DND-41 (cell line): ENCODE measurements around the gene SCUBE1.

ENCODE experiments used
- ATAC-seq: fragments of 200-7000 bp; cut with Tn5 transposase; 3 replicates; pipeline ENCODE4 v1.9.1; 2021; ENCODE audit warnings: low read depth; ENCODE audit not compliant: insufficient read depth
- DNase-seq: peaks from one replicate; pipeline ENCODE4 v3.0.0-alpha.2; 2020
- H2AFZ ChIP-seq: 2 replicates; pipeline ENCODE4 v1.6.0; 2012; ENCODE audit warnings: low read depth, low read length
- H3K27ac ChIP-seq: 2 replicates; pipeline ENCODE4 v1.5.1; 2012; ENCODE audit warnings: low read length, inconsistent platforms
- H3K27me3 ChIP-seq: fragments of 200-600 bp; sonication (generic); 2 replicates; pipeline ENCODE4 v1.6.0; 2012; ENCODE audit warnings: low read length, mild to moderate bottlenecking, inconsistent platforms; ENCODE audit not compliant: insufficient read depth, poor library complexity
- H3K36me3 ChIP-seq: 2 replicates; pipeline ENCODE4 v1.5.1; 2012; ENCODE audit warnings: low read length, inconsistent platforms; ENCODE audit not compliant: insufficient read depth
- H3K4me1 ChIP-seq: 2 replicates; pipeline ENCODE4 v1.5.1; 2012; ENCODE audit warnings: mild to moderate bottlenecking, low read length; ENCODE audit not compliant: insufficient read depth
- H3K4me2 ChIP-seq: 2 replicates; pipeline ENCODE4 v1.6.0; 2012; ENCODE audit warnings: mild to moderate bottlenecking, moderate library complexity, low read length, inconsistent platforms; ENCODE audit not compliant: insufficient read depth
- H3K4me3 ChIP-seq, 2 experiments: fragments of 200-600 bp in 1 of 2; shearing (Covaris generic) in 1 of 2; 2 replicates each; pipeline ENCODE4 v1.5.1; 2012 to 2016; ENCODE audit warnings: inconsistent platforms in 2 of 2, low read length in 2 of 2, mild to moderate bottlenecking in 2 of 2, low read depth in 1 of 2, moderate library complexity in 1 of 2
- H3K79me2 ChIP-seq: 2 replicates; pipeline ENCODE4 v1.6.0; 2012; ENCODE audit warnings: low read length, inconsistent platforms; ENCODE audit not compliant: insufficient read depth
- H3K9ac ChIP-seq: 2 replicates; pipeline ENCODE4 v1.6.0; 2012; ENCODE audit warnings: low read depth, mild to moderate bottlenecking, inconsistent platforms, low read length, moderate library complexity
- H3K9me3 ChIP-seq: 2 replicates; pipeline ENCODE4 v1.5.1; 2012; ENCODE audit warnings: low read length, moderate library complexity, mild to moderate bottlenecking, inconsistent platforms; ENCODE audit not compliant: insufficient read depth, severe bottlenecking
- H4K20me1 ChIP-seq: 2 replicates; pipeline ENCODE4 v1.6.0; 2012; ENCODE audit warnings: low read length; ENCODE audit not compliant: insufficient read depth
- EZH2 ChIP-seq: IDR thresholded peaks from 3 replicates; pipeline ENCODE4 v1.6.1; 2012; ENCODE audit warnings: borderline replicate concordance, low read depth, mild to moderate bottlenecking, moderate library complexity, low read length, inconsistent platforms; ENCODE audit not compliant: severe bottlenecking
- TF ChIP-seq, protein P1 (sequence below): IDR thresholded peaks from 2 replicates; pipeline ENCODE4 v1.5.1; 2012; ENCODE audit warnings: borderline replicate concordance, low read length, moderate library complexity, mild to moderate bottlenecking; ENCODE audit not compliant: poor library complexity, severe bottlenecking; ENCODE audit errors: extremely low read depth

Gene SCUBE1

GRCh38 chr22:43326331-43327156 lies 16.6 kb downstream of the SCUBE1 start:
- Histone ChIP-seq H3K27me3 (peaks cover 5% of the 10 kb centered on the region), H3K4me2 (no peak overlapping the region), H3K36me3 (no peaks in the 10 kb centered on the region), H2AFZ (no peak overlapping the region), H3K27ac (no peak overlapping the region), H3K9ac (no peak overlapping the region), H3K4me1 (no peaks in the 10 kb centered on the region), H3K79me2 (no peaks in the 10 kb centered on the region), H4K20me1 (no peaks in the 10 kb centered on the region), H3K4me3 (no peak overlapping the region), H3K9me3 (no peaks in the 10 kb centered on the region)
- TF ChIP-seq, protein P1, sequence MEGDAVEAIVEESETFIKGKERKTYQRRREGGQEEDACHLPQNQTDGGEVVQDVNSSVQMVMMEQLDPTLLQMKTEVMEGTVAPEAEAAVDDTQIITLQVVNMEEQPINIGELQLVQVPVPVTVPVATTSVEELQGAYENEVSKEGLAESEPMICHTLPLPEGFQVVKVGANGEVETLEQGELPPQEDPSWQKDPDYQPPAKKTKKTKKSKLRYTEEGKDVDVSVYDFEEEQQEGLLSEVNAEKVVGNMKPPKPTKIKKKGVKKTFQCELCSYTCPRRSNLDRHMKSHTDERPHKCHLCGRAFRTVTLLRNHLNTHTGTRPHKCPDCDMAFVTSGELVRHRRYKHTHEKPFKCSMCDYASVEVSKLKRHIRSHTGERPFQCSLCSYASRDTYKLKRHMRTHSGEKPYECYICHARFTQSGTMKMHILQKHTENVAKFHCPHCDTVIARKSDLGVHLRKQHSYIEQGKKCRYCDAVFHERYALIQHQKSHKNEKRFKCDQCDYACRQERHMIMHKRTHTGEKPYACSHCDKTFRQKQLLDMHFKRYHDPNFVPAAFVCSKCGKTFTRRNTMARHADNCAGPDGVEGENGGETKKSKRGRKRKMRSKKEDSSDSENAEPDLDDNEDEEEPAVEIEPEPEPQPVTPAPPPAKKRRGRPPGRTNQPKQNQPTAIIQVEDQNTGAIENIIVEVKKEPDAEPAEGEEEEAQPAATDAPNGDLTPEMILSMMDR = no peak
- TF ChIP-seq EZH2 = no peak
- DNase-seq (no peak), ATAC-seq (no peak)

DNA sequence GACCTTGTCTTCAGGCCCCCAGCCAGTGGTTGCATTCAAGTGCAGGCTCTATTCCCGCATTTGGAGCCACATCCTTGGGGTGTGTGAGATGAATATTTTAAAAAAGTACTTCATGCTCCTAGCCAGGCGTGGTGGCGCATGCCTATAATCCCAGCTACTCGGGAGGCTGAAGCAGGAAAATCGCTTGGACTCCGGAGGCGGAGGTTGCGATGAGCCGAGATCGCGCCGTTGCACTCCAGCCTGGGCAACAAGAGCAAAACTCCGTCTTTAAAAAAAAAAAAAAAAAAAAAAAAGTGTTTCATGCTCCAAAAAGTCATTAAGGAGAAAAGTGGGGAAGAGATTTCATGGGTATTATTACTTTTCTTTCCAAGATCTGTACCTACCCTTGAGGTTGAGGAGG lies 18.0 kb downstream of the SCUBE1 start:
- no peaks in the 10 kb centered on the region for H3K79me2 ChIP-seq
- no peak for ATAC-seq

DNA sequence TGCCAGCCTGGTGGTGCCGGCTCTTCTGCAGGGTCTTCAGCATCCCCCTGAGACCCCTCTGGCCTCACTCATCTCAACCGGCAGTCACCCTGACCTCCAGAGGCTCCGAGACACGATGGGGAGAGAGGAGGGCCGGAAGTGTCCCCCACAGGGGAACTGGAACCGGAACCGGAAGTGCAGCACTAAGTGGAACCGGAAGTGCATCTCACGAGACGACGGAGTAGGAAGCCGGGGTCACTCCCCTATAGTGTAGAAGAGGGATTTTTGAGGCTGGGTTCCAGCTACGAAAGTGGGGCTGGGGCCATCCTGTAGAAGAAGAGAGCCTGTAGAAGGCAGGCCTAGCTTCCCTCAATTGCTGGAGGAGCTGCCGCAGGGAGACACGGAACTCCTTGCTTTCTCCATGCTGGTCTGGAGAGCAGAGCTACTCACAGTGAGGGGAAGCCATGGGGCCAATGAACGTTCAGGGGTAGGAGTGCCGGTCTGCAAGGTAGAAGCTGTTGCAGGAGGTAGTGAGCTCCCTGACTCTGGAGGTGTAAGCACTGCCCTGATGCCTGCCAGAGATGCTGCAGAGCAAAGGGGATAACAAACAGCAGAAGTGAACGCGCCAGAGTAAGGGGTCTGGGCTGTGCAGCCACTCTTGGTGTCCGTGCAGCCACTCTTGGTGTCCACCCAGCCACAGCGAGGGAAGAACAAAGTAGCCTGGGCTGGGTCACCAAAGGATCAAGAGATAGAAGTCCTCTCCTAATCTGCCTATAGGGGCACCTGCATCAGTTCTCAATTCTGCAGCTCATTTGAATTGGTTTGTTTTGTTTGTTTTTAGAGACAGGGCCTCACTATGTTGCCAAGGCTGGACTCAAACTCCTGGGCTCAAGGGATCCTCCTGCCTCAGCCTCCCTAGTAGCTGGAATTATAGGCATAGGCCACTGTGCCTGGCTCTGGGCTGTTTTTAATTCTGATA lies 21.9 kb downstream of the SCUBE1 start:
- Histone ChIP-seq H3K27ac (no peak overlapping the region), H3K9ac (no peak overlapping the region), H3K27me3 (peaks cover 9% of the 10 kb centered on the region), H3K4me2 (no peak overlapping the region), H3K79me2 (no peaks in the 10 kb centered on the region), H3K4me3 (no peak overlapping the region), H4K20me1 (peaks cover 3% of the 10 kb centered on the region; the same call in 1 of the 2 replicates), H3K4me1 (no peaks in the 10 kb centered on the region), H3K9me3 (no peaks in the 10 kb centered on the region), H2AFZ (no peak overlapping the region), H3K36me3 (no peaks in the 10 kb centered on the region)
- DNase-seq (no peak), ATAC-seq (no peak)
- TF ChIP-seq, protein P1 = no peak
- no peak for TF ChIP-seq EZH2

More for the DNA sequence above, 18.0 kb downstream of the SCUBE1 start:
- no peak for DNase-seq
- peaks cover 9% of the 10 kb centered on the region for H3K27me3 ChIP-seq
- H3K27ac ChIP-seq = no peak overlapping the region
- TF ChIP-seq, protein P1 = no peak
- TF ChIP-seq EZH2 = no peak
- no peaks in the 10 kb centered on the region for H3K4me1 ChIP-seq
- no peaks in the 10 kb centered on the region for H3K36me3 ChIP-seq
- H3K4me3 ChIP-seq = no peak overlapping the region
- H3K9ac ChIP-seq = no peak overlapping the region
- H3K9me3 ChIP-seq = no peaks in the 10 kb centered on the region
- no peak overlapping the region for H3K4me2 ChIP-seq
- H2AFZ ChIP-seq = no peak overlapping the region
- H4K20me1 ChIP-seq = no peaks in the 10 kb centered on the region; the same call in 1 of the 2 replicates
